ENCODE measurements around the gene C10orf62. TPM values are rescaled to one million over a fixed set of nuclear protein-coding genes. Genes with fewer than 3 reads are reported as not detected.

Gene C10orf62
- total RNA-seq (2021; ENCODE audit: unreplicated experiment) (not detected), Bru-seq, nascent RNA (not detected), BruChase-seq, experiment 1, labeled RNA remaining after a 2-hour chase (not detected), BruChase-seq, experiment 2, labeled RNA remaining after a 6-hour chase (not detected)
- polyA plus RNA-seq (2012; ENCODE audit: insufficient read length) = not detected
- long read RNA-seq = 0 reads

GRCh38 chr10:97589479-97589878 is at the start of gene C10orf62:
C10orf62 (plus strand) TSS chr10:97589721; CDS start chr10:97589898, 177 bp downstream.
- TF ChIP-seq REST (IDR thresholded peaks at IDR 0.05; ENCODE audit: insufficient read depth in 1 of 2, low read depth in 2 of 2, low read length in 1 of 2) (no peak), POLR2AphosphoS5 (IDR thresholded peaks at IDR 0.05; ENCODE audit: low read depth, low read length) (no peak), SIN3A (IDR thresholded peaks at IDR 0.05; ENCODE audit: borderline replicate concordance, insufficient read depth, low read depth, low read length) (no peak), CTCF (IDR thresholded peaks at IDR 0.05) (no peak)
- POLR2A ChIA-PET = no interaction called here
- no peaks in the 10 kb centered on the region for H3K27me3 ChIP-seq (ENCODE audit: control insufficient read depth, insufficient read depth, low read length)
- DNase-seq (ENCODE audit: low read depth, low spot score) = no peak
- CTCF ChIA-PET = no interaction called here
- no peaks in the 10 kb centered on the region for H3K9me3 ChIP-seq (ENCODE audit: control insufficient read depth, insufficient read depth, low read depth, low read length)
- BruUV-seq (replicated peaks) = no TSS peak
- intact Hi-C loops (cut with micrococcal nuclease; ENCODE audit: unreplicated experiment) (no loop called here), in situ Hi-C loops (cut with HindIII; ENCODE audit: low pct_unique_long_range_greater_than_20kb, low sequenced_read_pairs) (no loop called here)
- no peaks in the 10 kb centered on the region for H3K36me3 ChIP-seq (ENCODE audit: control insufficient read depth, insufficient read depth, low read length)
- peaks cover 5% of the 10 kb centered on the region for H3K4me1 ChIP-seq (ENCODE audit: control insufficient read depth, insufficient read depth, low read length)
- no peak within 1 kb of the TSS for H3K27ac ChIP-seq (ENCODE audit: low read length)
- no peak within 1 kb of the TSS for H3K4me3 ChIP-seq (ENCODE audit: low read depth in 2 of 2, low read length in 2 of 2)
- no peak for ATAC-seq

GRCh38 chr10:97540669-97541500 is 48.6 kb upstream of the C10orf62 start:
- in situ Hi-C loops (cut with HindIII; ENCODE audit: low pct_unique_long_range_greater_than_20kb, low sequenced_read_pairs) (no loop called here), intact Hi-C loops (cut with micrococcal nuclease; ENCODE audit: unreplicated experiment) (loop anchor here (5.0 kb wide), 1 partner anchor 44 kb away; the partner anchor contains the start of genes MMS19 and UBTD1)
- ChIA-PET POLR2A (no interaction called here), CTCF (interaction anchor here (0.6 to 1.5 kb wide), 3 partner anchors 13 to 42 kb away, joined by 3 to 4 read pairs (median 4); partner anchors contain the start of gene UBTD1)
- no peaks in the 10 kb centered on the region for H3K9me3 ChIP-seq (ENCODE audit: control insufficient read depth, insufficient read depth, low read depth, low read length)
- DNase-seq (ENCODE audit: low read depth, low spot score) (no peak), ATAC-seq (no peak)
- H3K36me3 ChIP-seq (ENCODE audit: control insufficient read depth, insufficient read depth, low read length) = no peaks in the 10 kb centered on the region
- no peak overlapping the region for H3K4me3 ChIP-seq (ENCODE audit: low read depth in 2 of 2, low read length in 2 of 2)
- H3K4me1 ChIP-seq (ENCODE audit: control insufficient read depth, insufficient read depth, low read length) = peaks cover 65% of the 10 kb centered on the region
- TF ChIP-seq SIN3A (IDR thresholded peaks at IDR 0.05; ENCODE audit: borderline replicate concordance, insufficient read depth, low read depth, low read length) (no peak), POLR2AphosphoS5 (IDR thresholded peaks at IDR 0.05; ENCODE audit: low read depth, low read length) (no peak), CTCF (IDR thresholded peaks at IDR 0.05) (no peak), REST (IDR thresholded peaks at IDR 0.05; ENCODE audit: insufficient read depth in 1 of 2, low read depth in 2 of 2, low read length in 1 of 2) (no peak), TCF7L2 (IDR thresholded peaks at IDR 0.05; ENCODE audit: low read depth, low read length) (no peak)
- peak overlapping the region; percentile 95 for H3K27ac ChIP-seq (ENCODE audit: low read length)
- BruUV-seq (replicated peaks) = no TSS peak
- no peaks in the 10 kb centered on the region for H3K27me3 ChIP-seq (ENCODE audit: control insufficient read depth, insufficient read depth, low read length)
